PFSK-1 (cell line): ENCODE data around the gene NRK.

Source experiments
- POLR2AphosphoS5 ChIP-seq: IDR thresholded peaks from 2 replicates; pipeline ENCODE4 v1.6.1; 2012; ENCODE audit warnings: low read depth, mild to moderate bottlenecking, control low read depth, low read length, moderate library complexity
- REST ChIP-seq, 2 experiments: IDR thresholded peaks; 2 replicates each; pipeline versions ENCODE4 v1.6.1 to v1.8.0; 2011 to 2012; ENCODE audit warnings: low read depth in 2 of 2, low read length in 2 of 2, control low read depth in 1 of 2, inconsistent platforms in 1 of 2, mild to moderate bottlenecking in 1 of 2, moderate library complexity in 1 of 2; ENCODE audit not compliant: insufficient read depth in 1 of 2
- SIN3A ChIP-seq: IDR thresholded peaks from 2 replicates; pipeline ENCODE4 v1.6.1; 2012; ENCODE audit warnings: mild to moderate bottlenecking, low read length, moderate library complexity, borderline replicate concordance; ENCODE audit not compliant: insufficient read depth
- TAF1 ChIP-seq: IDR thresholded peaks from 2 replicates; pipeline ENCODE4 v1.6.1; 2012; ENCODE audit warnings: low read length, control low read depth, borderline replicate concordance; ENCODE audit not compliant: insufficient read depth

DNA sequence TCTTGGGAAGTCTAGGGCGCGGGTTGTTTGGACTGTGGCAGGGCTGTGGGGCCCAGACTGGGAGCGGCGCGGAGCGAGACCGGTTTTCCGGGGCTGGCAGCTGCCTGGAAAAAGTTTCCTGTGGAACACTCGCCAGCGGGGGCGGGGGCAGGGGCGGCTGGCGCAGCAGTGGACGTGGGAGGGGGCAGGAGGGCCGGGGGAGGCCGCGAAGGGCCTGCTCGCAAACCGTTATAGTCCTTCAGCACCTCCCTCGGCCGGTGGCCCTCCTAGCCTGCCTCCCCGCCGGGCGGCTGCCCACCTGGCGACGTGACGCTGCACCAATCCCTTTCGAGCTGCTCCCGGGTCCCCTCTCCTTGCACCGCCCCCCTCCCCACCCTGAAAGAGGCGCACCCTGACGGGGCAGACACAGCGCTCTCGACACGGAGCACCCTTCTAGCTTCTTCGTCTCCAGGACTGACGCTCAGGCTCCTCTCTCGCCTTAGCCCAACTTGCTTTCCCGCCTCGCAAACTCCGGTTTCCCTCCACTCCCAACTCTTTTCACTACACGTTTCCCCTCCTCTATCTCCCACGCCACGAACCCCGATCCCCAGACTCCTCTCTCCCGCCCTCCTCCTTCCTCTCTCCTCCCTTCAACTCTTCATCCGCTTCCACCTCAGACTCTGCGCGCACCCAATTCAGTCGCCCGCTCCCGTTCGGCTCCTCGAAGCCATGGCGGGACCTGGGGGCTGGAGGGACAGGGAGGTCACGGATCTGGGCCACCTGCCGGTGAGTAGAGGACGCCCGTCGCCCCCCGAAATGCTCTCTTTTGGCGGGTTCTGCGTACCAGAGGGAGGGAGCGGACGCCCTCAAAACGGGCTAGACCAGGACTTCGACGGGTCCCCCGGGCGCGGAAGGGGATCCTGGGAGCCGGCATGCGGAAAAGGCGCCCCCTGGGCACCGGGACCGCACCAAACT lies at the start of gene NRK:
- TF ChIP-seq REST (IDR thresholded peaks at IDR 0.05; ENCODE audit: insufficient read depth in 1 of 2, low read depth in 2 of 2, low read length in 2 of 2) (no peak), POLR2AphosphoS5 (no peak), SIN3A (no peak), TAF1 (no peak)
